H9 (cell line): ENCODE data around the gene SPNS3. TPM values are rescaled to one million over a fixed set of nuclear protein-coding genes. Genes with fewer than 3 reads are reported as not detected.

Source experiments
- DNase-seq: peaks from one replicate; pipeline ENCODE4 v3.0.0-alpha.2; 2017
- H2AFZ ChIP-seq: one replicate; pipeline ENCODE4 v1.6.1; 2013; ENCODE audit warnings: mild to moderate bottlenecking, low read length, control low read depth, moderate library complexity
- H2AK5ac ChIP-seq: 2 replicates; pipeline ENCODE4 v1.6.1; 2013; ENCODE audit warnings: low read length, control low read depth, mixed read lengths; ENCODE audit not compliant: insufficient read length
- H2BK120ac ChIP-seq: one replicate; pipeline ENCODE4 v1.6.1; 2013; ENCODE audit warnings: low read depth, mild to moderate bottlenecking, low read length, control low read depth, inconsistent platforms; ENCODE audit not compliant: poor library complexity, severe bottlenecking
- H2BK12ac ChIP-seq: 2 replicates; pipeline ENCODE4 v1.6.1; 2013; ENCODE audit warnings: low read length, control low read depth, mixed read lengths, low read depth; ENCODE audit not compliant: insufficient read length
- H2BK15ac ChIP-seq: 2 replicates; pipeline ENCODE4 v1.6.1; 2013; ENCODE audit warnings: low read depth, low read length, control low read depth
- H2BK20ac ChIP-seq: one replicate; pipeline ENCODE4 v1.6.1; 2013; ENCODE audit warnings: low read depth, mild to moderate bottlenecking, low read length, control low read depth, inconsistent platforms; ENCODE audit not compliant: poor library complexity, severe bottlenecking
- H2BK5ac ChIP-seq: 2 replicates; pipeline ENCODE4 v1.6.1; 2013; ENCODE audit warnings: low read length, control low read depth, mixed read lengths; ENCODE audit not compliant: insufficient read length
- H3K14ac ChIP-seq: 2 replicates; pipeline ENCODE4 v1.6.1; 2013; ENCODE audit warnings: low read length, control low read depth; ENCODE audit not compliant: insufficient read depth
- H3K18ac ChIP-seq: 2 replicates; pipeline ENCODE4 v1.6.1; 2013; ENCODE audit warnings: low read depth, mild to moderate bottlenecking, mixed read lengths, low read length, control low read depth; ENCODE audit not compliant: insufficient read length
- H3K23ac ChIP-seq: 2 replicates; pipeline ENCODE4 v1.6.1; 2013; ENCODE audit warnings: low read length, control low read depth, mixed read lengths, low read depth; ENCODE audit not compliant: insufficient read length
- H3K23me2 ChIP-seq: 2 replicates; pipeline ENCODE4 v1.6.1; 2013; ENCODE audit warnings: low read depth, mild to moderate bottlenecking, mixed read lengths, low read length, control low read depth; ENCODE audit not compliant: insufficient read length, poor library complexity, severe bottlenecking
- H3K27ac ChIP-seq: 2 replicates; pipeline ENCODE4 v1.5.1; 2013; ENCODE audit warnings: low read length, control low read depth, mixed read lengths, low read depth; ENCODE audit not compliant: insufficient read length
- H3K27me3 ChIP-seq: 2 replicates; pipeline ENCODE4 v1.6.1; 2013; ENCODE audit warnings: low read length, control low read depth, inconsistent platforms; ENCODE audit not compliant: insufficient read depth
- H3K4ac ChIP-seq: 2 replicates; pipeline ENCODE4 v1.6.1; 2013; ENCODE audit warnings: low read depth, mild to moderate bottlenecking, control low read depth, inconsistent platforms, low read length, moderate library complexity
- H3K4me1 ChIP-seq: 2 replicates; pipeline ENCODE4 v1.6.1; 2013; ENCODE audit warnings: low read length, control low read depth, inconsistent platforms; ENCODE audit not compliant: insufficient read depth
- H3K4me2 ChIP-seq: 2 replicates; pipeline ENCODE4 v1.6.1; 2013; ENCODE audit warnings: low read length, control low read depth, mixed read lengths; ENCODE audit not compliant: insufficient read length, insufficient read depth
- H3K56ac ChIP-seq: 2 replicates; pipeline ENCODE4 v1.6.1; 2013; ENCODE audit warnings: low read depth, mild to moderate bottlenecking, mixed read lengths, low read length, control low read depth; ENCODE audit not compliant: insufficient read length
- H3K79me1 ChIP-seq: 2 replicates; pipeline ENCODE4 v1.6.1; 2013; ENCODE audit warnings: low read depth, mild to moderate bottlenecking, moderate library complexity, low read length, control low read depth, inconsistent platforms; ENCODE audit not compliant: insufficient read depth, poor library complexity, severe bottlenecking
- H3K79me2 ChIP-seq: 2 replicates; pipeline ENCODE4 v1.6.1; 2013; ENCODE audit warnings: low read length, control low read depth, inconsistent platforms; ENCODE audit not compliant: insufficient read depth
- H3K9ac ChIP-seq: 2 replicates; pipeline ENCODE4 v1.6.1; 2013; ENCODE audit warnings: low read length, control low read depth, mixed read lengths; ENCODE audit not compliant: insufficient read length; ENCODE audit errors: extremely low read depth
- H3K9me3 ChIP-seq: one replicate; pipeline ENCODE4 v1.6.1; 2013; ENCODE audit warnings: low read depth, low read length, inconsistent platforms; ENCODE audit not compliant: control insufficient read depth
- H3T11ph ChIP-seq: one replicate; pipeline ENCODE4 v1.6.1; 2013; ENCODE audit warnings: mild to moderate bottlenecking, low read length, control low read depth, inconsistent platforms
- H4K20me1 ChIP-seq: one replicate; pipeline ENCODE4 v1.6.1; 2013; ENCODE audit not compliant: control insufficient read depth, insufficient read length, insufficient read depth
- H4K5ac ChIP-seq: 2 replicates; pipeline ENCODE4 v1.6.1; 2013; ENCODE audit warnings: low read depth, mild to moderate bottlenecking, mixed read lengths, low read length, control low read depth; ENCODE audit not compliant: insufficient read length
- H4K8ac ChIP-seq: replicated peaks from 2 replicates; pipeline ENCODE4 v1.6.1; 2013; ENCODE audit warnings: low read length, control low read depth, mixed read lengths, low read depth; ENCODE audit not compliant: insufficient read length
- H4K91ac ChIP-seq: 2 replicates; pipeline ENCODE4 v1.6.1; 2013; ENCODE audit warnings: low read depth, mild to moderate bottlenecking, moderate library complexity, mixed read lengths, low read length, control low read depth; ENCODE audit not compliant: insufficient read length
- H3K27ac Mint-ChIP-seq, 3 experiments: 2 replicates in 2 of 3; 3 replicates in 1 of 3; pipeline ENCODE4 v1.8.0; 2020 to 2021; ENCODE audit warnings: mixed read lengths in 3 of 3, mild to moderate bottlenecking in 1 of 3, moderate library complexity in 1 of 3
- H3K27me3 Mint-ChIP-seq: 2 replicates; pipeline ENCODE4 v1.8.0; 2021; ENCODE audit warnings: low read depth, mild to moderate bottlenecking, moderate library complexity, mixed read lengths
- H3K36me3 Mint-ChIP-seq, 3 experiments: 2 replicates in 2 of 3; 3 replicates in 1 of 3; pipeline ENCODE4 v1.8.0; 2020 to 2021; ENCODE audit warnings: low read depth in 3 of 3, mixed read lengths in 3 of 3; ENCODE audit not compliant: insufficient read depth in 1 of 3
- H3K4me1 Mint-ChIP-seq, 2 experiments: 2 replicates each; pipeline ENCODE4 v1.8.0; 2020; ENCODE audit warnings: mixed read lengths in 2 of 2
- H3K4me3 Mint-ChIP-seq, 2 experiments: 2 replicates in 1 of 2; 3 replicates in 1 of 2; pipeline ENCODE4 v1.8.0; 2020 to 2021; ENCODE audit warnings: mild to moderate bottlenecking in 2 of 2, mixed read lengths in 2 of 2, moderate library complexity in 1 of 2
- H3K9me3 Mint-ChIP-seq, 2 experiments: 2 replicates in 1 of 2; 3 replicates in 1 of 2; pipeline ENCODE4 v1.8.0; 2020; ENCODE audit warnings: mild to moderate bottlenecking in 2 of 2, mixed read lengths in 2 of 2, moderate library complexity in 1 of 2
- WGBS: extraction: QIAGEN DNeasy Blood & Tissue Kit; methylation state at CpG from one replicate; pipeline ENCODE4 v1.1.7; 2013; ENCODE audit warnings: missing lambda C conversion rate, low lambda C conversion rate, mixed read lengths; ENCODE audit not compliant: insufficient read length; ENCODE audit errors: extremely low coverage; 5-methylcytosine and 5-hydroxymethylcytosine counted together
- long read RNA-seq: library from polyadenylated mRNA; unstranded; transcript quantifications from one replicate; pipeline ENCODE4 v2.0.0, GENCODE V29; 2020
- total RNA-seq: library from RNA; stranded (reverse); gene quantifications from 2 replicates; pipeline ENCODE4 v1.2.1, GENCODE V29; 2021
- TF ChIP-seq, protein P1 (sequence below): fragments of 200-600 bp; sonication (generic); conservative IDR thresholded peaks from 3 replicates; pipeline ENCODE4 v1.8.0; 2021; ENCODE audit warnings: antibody characterized with exemption, mild to moderate bottlenecking

SPNS3 gene, protein sequence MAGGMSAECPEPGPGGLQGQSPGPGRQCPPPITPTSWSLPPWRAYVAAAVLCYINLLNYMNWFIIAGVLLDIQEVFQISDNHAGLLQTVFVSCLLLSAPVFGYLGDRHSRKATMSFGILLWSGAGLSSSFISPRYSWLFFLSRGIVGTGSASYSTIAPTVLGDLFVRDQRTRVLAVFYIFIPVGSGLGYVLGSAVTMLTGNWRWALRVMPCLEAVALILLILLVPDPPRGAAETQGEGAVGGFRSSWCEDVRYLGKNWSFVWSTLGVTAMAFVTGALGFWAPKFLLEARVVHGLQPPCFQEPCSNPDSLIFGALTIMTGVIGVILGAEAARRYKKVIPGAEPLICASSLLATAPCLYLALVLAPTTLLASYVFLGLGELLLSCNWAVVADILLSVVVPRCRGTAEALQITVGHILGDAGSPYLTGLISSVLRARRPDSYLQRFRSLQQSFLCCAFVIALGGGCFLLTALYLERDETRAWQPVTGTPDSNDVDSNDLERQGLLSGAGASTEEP
- total RNA-seq: not detected in 2 replicates
- long read RNA-seq: 0 reads

DNA sequence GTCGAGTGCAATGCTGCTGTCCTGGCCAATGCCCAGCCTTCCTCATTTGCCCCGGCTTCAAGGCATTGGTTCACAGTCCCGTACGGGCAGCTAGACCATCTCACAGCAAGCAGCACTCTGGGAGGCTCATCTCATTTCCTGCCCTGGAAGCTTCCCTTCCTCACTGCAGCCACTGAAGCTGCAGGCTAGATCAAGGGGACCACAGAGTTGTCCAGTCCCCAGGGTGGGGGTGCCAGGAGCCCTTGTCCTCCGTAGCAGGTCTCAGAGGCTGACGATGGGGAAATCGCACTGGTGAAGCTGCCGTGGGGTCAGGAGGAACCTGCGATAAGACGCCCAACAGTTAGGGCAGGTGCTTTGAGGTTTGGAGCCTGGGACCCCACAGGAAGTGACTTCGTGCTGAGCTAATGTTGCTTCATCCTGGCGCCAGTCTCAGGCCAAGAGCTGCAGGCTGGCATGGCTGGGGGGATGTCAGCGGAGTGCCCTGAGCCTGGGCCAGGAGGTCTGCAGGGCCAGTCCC lies at the start of gene SPNS3:
Gene SPNS3, plus strand, starts transcription at position 426 of the 517 bp plus-strand sequence. Its CDS starts 28 bp downstream, at position 454.
- Histone ChIP-seq H3K4me2 (no peak within 1 kb of the TSS), H3K18ac (no peak within 1 kb of the TSS), H4K20me1 (no peaks in the 10 kb centered on the region), H2BK120ac (no peak within 1 kb of the TSS), H3T11ph (no peak within 1 kb of the TSS), H3K9ac (no peak within 1 kb of the TSS), H2BK12ac (no peak within 1 kb of the TSS), H3K14ac (no peak within 1 kb of the TSS), H4K8ac (no peak within 1 kb of the TSS), H3K79me1 (no peaks in the 10 kb centered on the region), H3K23me2 (no peaks in the 10 kb centered on the region), H3K23ac (no peak within 1 kb of the TSS), H2BK15ac (no peak within 1 kb of the TSS), H3K27me3 (no peaks in the 10 kb centered on the region), H3K4me1 (no peaks in the 10 kb centered on the region), H3K79me2 (no peaks in the 10 kb centered on the region), H3K9me3 (no peaks in the 10 kb centered on the region), H3K4ac (no peak within 1 kb of the TSS), H4K5ac (no peak within 1 kb of the TSS), H2AK5ac (no peak within 1 kb of the TSS), H4K91ac (no peak within 1 kb of the TSS), H2AFZ (no peak within 1 kb of the TSS), H3K27ac (no peak within 1 kb of the TSS), H2BK5ac (no peak within 1 kb of the TSS), H2BK20ac (no peak within 1 kb of the TSS), H3K56ac (no peak within 1 kb of the TSS)
- Mint-ChIP-seq H3K4me3 (peak within 1 kb of the TSS in 1 of 2 experiments; percentile 34; a peak in 2 of 5 replicates), H3K27ac (peak within 1 kb of the TSS in 2 of 3 experiments; percentile 60 to 92; a peak in 2 of 7 replicates), H3K36me3 (no peaks in the 10 kb centered on the region), H3K4me1 (0 out of 4 replicates have a peak, but pooled peaks cover 0 to 4% of the 10 kb centered on the region in 2 experiments), H3K9me3 (no peaks in the 10 kb centered on the region), H3K27me3 (peaks cover 3% of the 10 kb centered on the region)
- no peak for DNase-seq
- TF ChIP-seq, protein P1, sequence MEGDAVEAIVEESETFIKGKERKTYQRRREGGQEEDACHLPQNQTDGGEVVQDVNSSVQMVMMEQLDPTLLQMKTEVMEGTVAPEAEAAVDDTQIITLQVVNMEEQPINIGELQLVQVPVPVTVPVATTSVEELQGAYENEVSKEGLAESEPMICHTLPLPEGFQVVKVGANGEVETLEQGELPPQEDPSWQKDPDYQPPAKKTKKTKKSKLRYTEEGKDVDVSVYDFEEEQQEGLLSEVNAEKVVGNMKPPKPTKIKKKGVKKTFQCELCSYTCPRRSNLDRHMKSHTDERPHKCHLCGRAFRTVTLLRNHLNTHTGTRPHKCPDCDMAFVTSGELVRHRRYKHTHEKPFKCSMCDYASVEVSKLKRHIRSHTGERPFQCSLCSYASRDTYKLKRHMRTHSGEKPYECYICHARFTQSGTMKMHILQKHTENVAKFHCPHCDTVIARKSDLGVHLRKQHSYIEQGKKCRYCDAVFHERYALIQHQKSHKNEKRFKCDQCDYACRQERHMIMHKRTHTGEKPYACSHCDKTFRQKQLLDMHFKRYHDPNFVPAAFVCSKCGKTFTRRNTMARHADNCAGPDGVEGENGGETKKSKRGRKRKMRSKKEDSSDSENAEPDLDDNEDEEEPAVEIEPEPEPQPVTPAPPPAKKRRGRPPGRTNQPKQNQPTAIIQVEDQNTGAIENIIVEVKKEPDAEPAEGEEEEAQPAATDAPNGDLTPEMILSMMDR: no peak
- no CpG with 5 or more reads among the region's 13 CpGs for WGBS
